Peyer's patch (tissue), 4 donors: ENCODE results near the gene RPL27.

Experiments
- CTCF ChIP-seq, 6 experiments: fragments of 450-650 bp in 4 of 6; fragments of 200-600 bp in 2 of 6; sonication (generic) in 1 of 6; IDR thresholded peaks; one replicate each; pipeline ENCODE4 v1.5.1; 2017 to 2019; ENCODE audit warnings: antibody characterized with exemption in 6 of 6, mild to moderate bottlenecking in 3 of 6, moderate library complexity in 1 of 6
- POLR2A ChIP-seq, 2 donors: fragments of 450-650 bp; IDR thresholded peaks; one replicate each; pipeline ENCODE4 v1.5.1; 2017; ENCODE audit warnings: antibody characterized with exemption in 2 of 2, mild to moderate bottlenecking in 2 of 2, moderate library complexity in 2 of 2

DNA sequence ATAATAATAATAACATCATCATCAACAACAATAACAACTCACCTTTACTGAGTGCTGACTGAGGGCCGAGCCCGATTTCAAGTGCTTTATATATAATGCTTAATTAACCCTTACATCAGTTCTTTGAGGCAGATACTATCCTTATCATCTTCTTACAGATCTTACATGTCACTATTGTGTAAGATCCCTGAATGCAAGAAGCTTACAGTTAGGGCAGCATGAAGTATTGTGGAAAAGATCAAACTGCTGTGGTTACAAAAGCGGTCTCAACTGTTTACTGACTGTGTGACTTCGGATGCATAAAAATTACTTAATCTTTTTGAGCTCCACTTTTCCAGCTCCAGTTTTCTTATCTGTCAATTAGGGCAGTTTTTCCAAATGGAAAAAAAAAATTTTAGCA lies 20.7 kb downstream of the RPL27 start:
- TF ChIP-seq POLR2A (IDR thresholded peaks at IDR 0.05), result no peak
- no peak for TF ChIP-seq CTCF (IDR thresholded peaks at IDR 0.05)
